Spleen (tissue), 7 donors: Measurements from ENCODE around the gene OR12D3.

Experiments
- CTCF ChIP-seq, 11 experiments: fragments of 200-600 bp in 7 of 11; fragments of 450-650 bp in 4 of 11; sonication (generic) in 4 of 11; IDR thresholded peaks in 8 of 11; conservative IDR thresholded peaks in 3 of 11; 1 replicate in 7 of 11; 2 replicates in 4 of 11; pipeline versions ENCODE4 v1.4.0 to v1.8.0; 2016 to 2021; ENCODE audit warnings: antibody characterized with exemption in 11 of 11, inconsistent platforms in 4 of 11, mild to moderate bottlenecking in 1 of 11
- POLR2A ChIP-seq, 3 donors: fragments of 450-650 bp; IDR thresholded peaks; one replicate each; pipeline ENCODE4 v1.5.1; 2017; ENCODE audit warnings: antibody characterized with exemption in 3 of 3, mild to moderate bottlenecking in 1 of 3
- donor health status: DM: no; HTN: no; CAD: no; lungs with moderate emphysema.
- donor health status: DM: no; HTN: no; CAD: no.
- donor health status: DM: no; HTN: no; CAD: no.

GRCh38 chr6:29424168-29424567 lies 49.1 kb upstream of the OR12D3 start:
- TF ChIP-seq POLR2A (IDR thresholded peaks at IDR 0.05) (no peak), CTCF (IDR thresholded peaks at IDR 0.05 in 8 of 11, conservative IDR thresholded peaks at IDR 0.05 in 3 of 11) (no peak)
